Dermis microvascular lymphatic vessel endothelial cell (primary cell): Measurements from ENCODE around the gene RPP40. TPM values are rescaled to one million over a fixed set of nuclear protein-coding genes. Genes with fewer than 3 reads are reported as not detected.
A peak's percentile ranks its signal among the peaks of the same experiment; 100 is the strongest.
"Not testable (repeated sequence)": the region's sequence is repeated elsewhere in the genome, so short reads cannot be mapped to it uniquely, and the experiment has no call there.

Experiments used
- DNase-seq, 2 donors: peaks; one replicate each; pipeline versions ENCODE4 v3.0.0 to v3.0.0-alpha.2; 2010; ENCODE audit warnings: low read depth in 2 of 2
- total RNA-seq: library from RNA; depleted of rRNA; stranded (reverse); fragments of >200 nt; gene quantifications from 2 replicates; pipeline ENCODE4 v1.2.1, GENCODE V29; 2014

Gene RPP40
- total RNA-seq, 1 donor from 2014 or later = 18.2 TPM

GRCh38 chr6:5020142-5020541 lies 16.3 kb upstream of the RPP40 start:
- DNase-seq = no peak

- no peak for DNase-seq
Measured at GRCh38 chr6:5014072-5014561, 10.3 kb upstream of the RPP40 start.

GRCh38 chr6:5012519-5012918 lies 8.7 kb upstream of the RPP40 start:
- peak; percentile 10 to 85 for DNase-seq

- DNase-seq = no peak
Measured at GRCh38 chr6:5011346-5011745, 7.5 kb upstream of the RPP40 start.

- no peak for DNase-seq
Measured at GRCh38 chr6:5007531-5007930, 3.7 kb upstream of the RPP40 start.

GRCh38 chr6:5006222-5006621 lies 2.4 kb upstream of the RPP40 start:
- DNase-seq = no peak

- DNase-seq = not testable (repeated sequence)
Measured at GRCh38 chr6:5005038-5005433, 1.2 kb upstream of the RPP40 start.

GRCh38 chr6:5004373-5005037 lies 668 bp upstream of the RPP40 start:
- no peak for DNase-seq

- no peak for DNase-seq
Measured at GRCh38 chr6:4999586-4999985, 4.3 kb downstream of the RPP40 start.

GRCh38 chr6:4997862-4998261 lies 6.0 kb downstream of the RPP40 start:
- no peak for DNase-seq

- DNase-seq = no peak
Measured at GRCh38 chr6:4994741-4995140, 9.1 kb downstream of the RPP40 start.

GRCh38 chr6:4987432-4987831 lies 16.4 kb downstream of the RPP40 start:
- DNase-seq = no peak

- no peak for DNase-seq
Measured at GRCh38 chr6:4986999-4987398, 16.8 kb downstream of the RPP40 start.

GRCh38 chr6:4983322-4983721 lies 20.5 kb downstream of the RPP40 start:
- DNase-seq = no peak

GRCh38 chr6:4981761-4982160 lies 22.1 kb downstream of the RPP40 start:
- no peak for DNase-seq

- no peak for DNase-seq
Measured at GRCh38 chr6:4979426-4979825, 24.4 kb downstream of the RPP40 start.

- no peak for DNase-seq
Measured at GRCh38 chr6:4977468-4977867, 26.4 kb downstream of the RPP40 start.

GRCh38 chr6:4975506-4975905 lies 28.3 kb downstream of the RPP40 start:
- no peak for DNase-seq

GRCh38 chr6:4974962-4975361 lies 28.9 kb downstream of the RPP40 start:
- DNase-seq = no peak

- no peak for DNase-seq
Measured at GRCh38 chr6:4973982-4974745, 29.7 kb downstream of the RPP40 start.

GRCh38 chr6:4973415-4973814 lies 30.4 kb downstream of the RPP40 start:
- DNase-seq = no peak

GRCh38 chr6:4972438-4972837 lies 31.4 kb downstream of the RPP40 start:
- no peak for DNase-seq

GRCh38 chr6:4971851-4972250 lies 32.0 kb downstream of the RPP40 start:
- DNase-seq = no peak
